Effector memory CD4-positive, alpha-beta T cell (primary cell): ENCODE measurements around the gene COLGALT1.

ENCODE experiments used
- DNase-seq, 3 donors: peaks; one replicate each; pipeline ENCODE4 v3.0.0-alpha.2; 2020
- H3K27ac ChIP-seq: 2 replicates; pipeline ENCODE4 v1.7.0; 2013; ENCODE audit warnings: mild to moderate bottlenecking, low read length, moderate library complexity; ENCODE audit not compliant: insufficient read depth, poor library complexity, severe bottlenecking
- H3K27me3 ChIP-seq: replicated peaks from 2 replicates; pipeline ENCODE4 v1.7.0; 2013; ENCODE audit warnings: mild to moderate bottlenecking, low read length; ENCODE audit not compliant: insufficient read depth, control insufficient read depth, poor library complexity, severe bottlenecking
- H3K36me3 ChIP-seq: 2 replicates; pipeline ENCODE4 v1.7.0; 2013; ENCODE audit warnings: mild to moderate bottlenecking, low read length, moderate library complexity; ENCODE audit not compliant: control insufficient read depth, insufficient read depth
- H3K4me1 ChIP-seq: 2 replicates; pipeline ENCODE4 v1.7.0; 2013; ENCODE audit warnings: low read length, mild to moderate bottlenecking; ENCODE audit not compliant: control insufficient read depth, insufficient read depth, poor library complexity, severe bottlenecking
- H3K4me3 ChIP-seq: 2 replicates; pipeline ENCODE4 v1.7.0; 2013; ENCODE audit warnings: low read length, low read depth, mild to moderate bottlenecking; ENCODE audit not compliant: insufficient read depth, poor library complexity, severe bottlenecking
- H3K9me3 ChIP-seq: 2 replicates; pipeline ENCODE4 v1.7.0; 2013; ENCODE audit warnings: mild to moderate bottlenecking, low read length, moderate library complexity; ENCODE audit not compliant: control insufficient read depth

COLGALT1 gene

DNA sequence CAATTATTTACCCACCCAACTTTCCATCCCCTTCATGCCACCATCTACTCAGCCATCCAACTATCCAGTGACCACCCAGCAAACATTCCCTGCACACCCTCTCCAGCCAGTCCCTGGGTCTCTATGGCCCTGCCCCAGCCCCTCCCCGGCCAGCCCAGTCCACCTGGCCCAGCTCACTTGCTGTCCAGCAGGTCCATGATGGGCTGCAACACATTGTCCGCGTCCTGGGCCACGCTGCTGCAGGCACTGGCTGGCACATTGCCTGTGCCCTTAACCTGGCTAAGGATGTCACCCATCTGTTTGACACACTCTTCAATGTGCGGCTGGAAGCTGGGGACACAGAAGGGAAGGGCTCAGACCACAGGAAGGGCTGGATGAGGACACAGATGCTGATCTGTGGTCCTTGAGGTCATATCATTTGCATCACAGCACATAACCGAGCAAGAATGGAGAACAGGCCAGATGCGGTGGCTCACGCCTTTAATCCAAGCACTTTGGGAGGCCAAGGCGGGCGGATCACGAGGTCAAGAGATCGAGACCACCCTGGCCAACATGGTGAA lies 71.1 kb downstream of the COLGALT1 start:
- H3K36me3 ChIP-seq = no peaks in the 10 kb centered on the region
- no peak overlapping the region for H3K4me3 ChIP-seq
- no peak for DNase-seq
- no peak overlapping the region for H3K27ac ChIP-seq
- H3K9me3 ChIP-seq = no peaks in the 10 kb centered on the region
- no peaks in the 10 kb centered on the region for H3K4me1 ChIP-seq
- no peaks in the 10 kb centered on the region for H3K27me3 ChIP-seq

DNA sequence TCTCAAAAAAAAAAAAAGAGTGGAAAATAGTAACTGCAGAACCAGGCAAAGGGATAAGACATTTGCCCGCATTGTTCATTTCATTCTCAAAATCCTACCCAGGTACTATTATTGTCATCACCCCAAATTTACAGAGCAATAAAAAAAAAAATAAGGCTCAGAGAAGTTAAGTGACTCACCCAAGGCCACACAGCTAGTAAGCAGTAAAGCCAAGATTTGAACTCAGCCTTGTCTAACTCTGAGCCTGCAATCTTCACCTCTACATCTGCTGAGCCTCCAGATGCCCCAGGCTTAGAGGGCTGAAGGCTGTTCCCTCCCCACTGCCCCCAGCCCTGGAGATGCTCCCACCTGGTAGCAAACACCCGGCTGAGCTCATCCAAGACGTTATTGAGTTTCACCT lies 71.7 kb downstream of the COLGALT1 start:
- H3K27ac ChIP-seq = no peak overlapping the region
- no peaks in the 10 kb centered on the region for H3K27me3 ChIP-seq
- no peaks in the 10 kb centered on the region for H3K36me3 ChIP-seq
- no peak overlapping the region for H3K4me3 ChIP-seq
- DNase-seq = no peak
- no peaks in the 10 kb centered on the region for H3K4me1 ChIP-seq
- no peaks in the 10 kb centered on the region for H3K9me3 ChIP-seq

DNA sequence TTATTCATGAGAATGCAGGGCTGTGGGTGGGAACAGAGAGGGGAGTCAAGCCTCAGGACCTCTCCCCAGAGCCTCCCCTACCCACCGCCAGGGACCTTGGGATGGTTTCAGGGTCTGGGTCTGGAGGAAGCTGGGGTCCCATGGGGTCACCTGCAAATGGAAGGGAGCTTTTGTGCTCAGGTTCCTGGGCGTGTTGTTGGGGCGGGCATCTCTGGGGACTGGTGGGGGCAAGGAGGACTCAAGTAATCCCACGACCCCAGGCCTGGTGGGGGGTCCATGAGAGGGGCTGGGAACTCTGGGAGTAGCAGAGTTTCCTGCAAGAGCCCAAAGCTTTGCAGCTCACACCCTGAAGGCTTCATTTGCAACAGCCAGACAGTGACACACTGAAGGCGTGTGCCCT lies 72.5 kb downstream of the COLGALT1 start:
- no peaks in the 10 kb centered on the region for H3K4me1 ChIP-seq
- H3K36me3 ChIP-seq = no peaks in the 10 kb centered on the region
- no peak overlapping the region for H3K4me3 ChIP-seq
- no peak overlapping the region for H3K27ac ChIP-seq
- no peaks in the 10 kb centered on the region for H3K9me3 ChIP-seq
- H3K27me3 ChIP-seq = no peaks in the 10 kb centered on the region
- DNase-seq = no peak

DNA sequence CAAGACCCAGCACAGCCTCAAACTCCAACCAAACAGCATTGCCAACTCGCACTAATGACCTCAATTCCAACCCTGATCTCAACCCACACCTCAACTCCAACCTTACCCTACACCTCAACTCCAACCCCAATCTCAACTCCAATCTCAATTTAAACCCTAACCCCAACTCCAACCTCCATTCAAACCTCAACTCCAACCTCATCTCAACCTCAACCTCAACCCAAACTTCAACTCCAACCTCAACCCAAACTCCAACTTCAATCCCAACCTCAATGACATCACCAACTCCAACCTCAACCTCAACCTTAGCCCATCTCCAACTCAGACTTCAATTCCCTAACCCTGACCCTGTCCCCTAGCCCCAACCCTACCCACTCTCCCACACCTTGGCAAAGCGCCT lies 74.3 kb downstream of the COLGALT1 start:
- no peaks in the 10 kb centered on the region for H3K4me1 ChIP-seq
- H3K36me3 ChIP-seq = no peaks in the 10 kb centered on the region
- no peaks in the 10 kb centered on the region for H3K9me3 ChIP-seq
- no peak for DNase-seq
- no peak overlapping the region for H3K4me3 ChIP-seq
- H3K27me3 ChIP-seq = no peaks in the 10 kb centered on the region
- H3K27ac ChIP-seq = no peak overlapping the region

DNA sequence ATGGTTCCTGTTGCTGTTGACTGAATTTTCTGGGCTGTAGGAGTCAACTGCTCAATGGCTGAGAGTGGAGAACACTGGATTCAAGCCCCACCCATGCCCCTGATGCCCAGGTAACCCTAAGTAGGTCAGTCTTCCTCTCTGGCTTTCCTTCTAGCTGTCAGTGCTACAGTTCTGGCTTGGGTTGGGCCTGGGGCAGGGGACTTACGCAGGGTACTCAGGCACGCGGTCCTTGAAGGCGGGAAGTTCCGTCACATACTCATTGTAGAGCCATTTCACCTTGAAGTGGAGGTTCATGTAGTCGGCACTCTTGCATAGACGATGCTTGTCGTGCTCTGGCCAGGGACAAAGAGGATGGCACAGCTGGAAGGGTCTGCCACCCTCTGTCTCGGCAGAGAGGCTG lies 77.1 kb downstream of the COLGALT1 start:
- no peak overlapping the region for H3K4me3 ChIP-seq

More for the DNA sequence above, 77.1 kb downstream of the COLGALT1 start:
- Histone ChIP-seq H3K36me3 (no peaks in the 10 kb centered on the region), H3K27ac (no peak overlapping the region), H3K9me3 (no peaks in the 10 kb centered on the region), H3K27me3 (no peaks in the 10 kb centered on the region), H3K4me1 (no peaks in the 10 kb centered on the region)
- no peak for DNase-seq
